OCI-LY1 (cell line): ENCODE results near the gene PNN.
"Not testable (repeated sequence)": the region's sequence is repeated elsewhere in the genome, so short reads cannot be mapped to it uniquely, and the experiment has no call there.

ENCODE experiments used
- H2AFZ ChIP-seq: fragments of 200-600 bp; sonication (generic), shearing (Covaris generic); 2 replicates; pipeline ENCODE4 v1.6.0; 2014; ENCODE audit warnings: antibody characterized with exemption, mild to moderate bottlenecking, low read length
- H3F3A ChIP-seq: fragments of 200-600 bp; sonication (generic), shearing (Covaris generic); 2 replicates; pipeline ENCODE4 v1.6.0; 2014; ENCODE audit warnings: mild to moderate bottlenecking, antibody characterized with exemption, low read length, moderate library complexity; ENCODE audit not compliant: insufficient read depth
- H3K27ac ChIP-seq: fragments of 200-600 bp; sonication (generic); 2 replicates; pipeline ENCODE4 v1.5.1; 2014; ENCODE audit warnings: low read length, mixed run types, mild to moderate bottlenecking, low read depth; ENCODE audit not compliant: poor library complexity, severe bottlenecking
- H3K27me3 ChIP-seq: fragments of 200-600 bp; sonication (generic); 2 replicates; pipeline ENCODE4 v1.6.0; 2014; ENCODE audit warnings: antibody characterized with exemption, mild to moderate bottlenecking, low read length, moderate library complexity; ENCODE audit not compliant: insufficient read depth
- H3K36me3 ChIP-seq: fragments of 200-600 bp; sonication (generic); 2 replicates; pipeline ENCODE4 v1.6.1; 2014; ENCODE audit warnings: mild to moderate bottlenecking, antibody characterized with exemption, low read length, moderate library complexity, mixed read lengths; ENCODE audit not compliant: insufficient read depth
- H3K4me1 ChIP-seq: fragments of 200-600 bp; sonication (generic); 2 replicates; pipeline ENCODE4 v1.5.1; 2014; ENCODE audit warnings: mild to moderate bottlenecking, low read length, moderate library complexity; ENCODE audit not compliant: insufficient read depth, severe bottlenecking
- H3K4me2 ChIP-seq: fragments of 200-600 bp; sonication (generic), shearing (Covaris generic); 2 replicates; pipeline ENCODE4 v1.6.1; 2014; ENCODE audit warnings: low read length
- H3K4me3 ChIP-seq: fragments of 200-600 bp; sonication (generic); 2 replicates; pipeline ENCODE4 v1.5.1; 2014; ENCODE audit warnings: low read length, low read depth, mild to moderate bottlenecking, mixed read lengths; ENCODE audit not compliant: poor library complexity, severe bottlenecking
- H3K79me2 ChIP-seq: fragments of 200-600 bp; shearing (Covaris generic); 2 replicates; pipeline ENCODE4 v1.6.1; 2016; ENCODE audit warnings: mixed run types, low read length, mixed read lengths; ENCODE audit not compliant: insufficient read depth
- H3K9ac ChIP-seq: fragments of 200-600 bp; sonication (generic), shearing (Covaris generic); 2 replicates; pipeline ENCODE4 v1.6.1; 2014; ENCODE audit warnings: mild to moderate bottlenecking, low read length, mixed read lengths
- H3K9me2 ChIP-seq: fragments of 200-600 bp; sonication (generic), shearing (Covaris generic); 2 replicates; pipeline ENCODE4 v1.6.1; 2014; ENCODE audit warnings: low read depth, mild to moderate bottlenecking, low read length, mixed read lengths
- H3K9me3 ChIP-seq: fragments of 200-600 bp; shearing (Covaris generic); 2 replicates; pipeline ENCODE4 v1.6.1; 2014; ENCODE audit warnings: low read length, mixed read lengths
- H4K20me1 ChIP-seq: fragments of 200-600 bp; sonication (generic), shearing (Covaris generic); 2 replicates; pipeline ENCODE4 v1.6.0; 2016; ENCODE audit warnings: mild to moderate bottlenecking, low read length; ENCODE audit not compliant: insufficient read depth
- EZH2 ChIP-seq: fragments of 200-600 bp; sonication (generic), shearing (Covaris generic); IDR thresholded peaks from 2 replicates; pipeline ENCODE4 v1.8.0; 2017; ENCODE audit warnings: borderline replicate concordance, mixed run types, mild to moderate bottlenecking, antibody characterized with exemption, low read length, moderate library complexity, mixed read lengths
- TF ChIP-seq, protein P1 (sequence below): fragments of 200-600 bp; sonication (generic), shearing (Covaris generic); IDR thresholded peaks from 2 replicates; pipeline ENCODE4 v1.5.1; 2017; ENCODE audit warnings: mild to moderate bottlenecking, antibody characterized with exemption, low read length, moderate library complexity, mixed read lengths

PNN gene

DNA sequence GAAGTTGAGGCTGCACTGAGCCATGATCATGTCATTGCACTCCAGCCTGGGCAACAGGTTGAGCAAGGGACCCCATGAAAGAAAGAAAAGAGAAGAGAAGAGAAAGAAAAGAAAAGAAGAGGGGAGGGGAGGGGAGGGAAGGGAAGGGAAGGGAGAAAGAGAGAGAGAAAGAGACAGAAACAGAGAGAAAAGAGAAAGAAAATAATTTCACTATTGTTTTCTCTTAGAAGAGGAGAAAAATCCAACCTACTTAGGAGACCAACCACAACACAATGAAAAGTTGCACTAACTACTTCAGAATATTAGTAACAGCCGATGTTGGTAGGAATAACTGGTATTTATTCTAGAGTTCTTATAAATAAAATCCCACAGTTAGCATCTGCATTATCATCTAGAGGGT lies 14.6 kb upstream of the PNN start:
- no peak overlapping the region for H2AFZ ChIP-seq
- no peak overlapping the region for H3K4me2 ChIP-seq
- no peak overlapping the region for H3K9ac ChIP-seq
- H3K79me2 ChIP-seq: peaks cover 4% of the 10 kb centered on the region; the same call in 1 of the 2 replicates
- H3K27ac ChIP-seq: no peak overlapping the region
- H3K9me2 ChIP-seq: no peaks in the 10 kb centered on the region
- no peaks in the 10 kb centered on the region for H3F3A ChIP-seq
- H3K4me3 ChIP-seq: no peak overlapping the region
- H3K27me3 ChIP-seq: no peaks in the 10 kb centered on the region
- H4K20me1 ChIP-seq: no peaks in the 10 kb centered on the region
- H3K9me3 ChIP-seq: no peaks in the 10 kb centered on the region
- TF ChIP-seq, protein P1, sequence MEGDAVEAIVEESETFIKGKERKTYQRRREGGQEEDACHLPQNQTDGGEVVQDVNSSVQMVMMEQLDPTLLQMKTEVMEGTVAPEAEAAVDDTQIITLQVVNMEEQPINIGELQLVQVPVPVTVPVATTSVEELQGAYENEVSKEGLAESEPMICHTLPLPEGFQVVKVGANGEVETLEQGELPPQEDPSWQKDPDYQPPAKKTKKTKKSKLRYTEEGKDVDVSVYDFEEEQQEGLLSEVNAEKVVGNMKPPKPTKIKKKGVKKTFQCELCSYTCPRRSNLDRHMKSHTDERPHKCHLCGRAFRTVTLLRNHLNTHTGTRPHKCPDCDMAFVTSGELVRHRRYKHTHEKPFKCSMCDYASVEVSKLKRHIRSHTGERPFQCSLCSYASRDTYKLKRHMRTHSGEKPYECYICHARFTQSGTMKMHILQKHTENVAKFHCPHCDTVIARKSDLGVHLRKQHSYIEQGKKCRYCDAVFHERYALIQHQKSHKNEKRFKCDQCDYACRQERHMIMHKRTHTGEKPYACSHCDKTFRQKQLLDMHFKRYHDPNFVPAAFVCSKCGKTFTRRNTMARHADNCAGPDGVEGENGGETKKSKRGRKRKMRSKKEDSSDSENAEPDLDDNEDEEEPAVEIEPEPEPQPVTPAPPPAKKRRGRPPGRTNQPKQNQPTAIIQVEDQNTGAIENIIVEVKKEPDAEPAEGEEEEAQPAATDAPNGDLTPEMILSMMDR: no peak
- TF ChIP-seq EZH2: no peak
- H3K4me1 ChIP-seq: no peaks in the 10 kb centered on the region
- peaks cover 59% of the 10 kb centered on the region for H3K36me3 ChIP-seq

DNA sequence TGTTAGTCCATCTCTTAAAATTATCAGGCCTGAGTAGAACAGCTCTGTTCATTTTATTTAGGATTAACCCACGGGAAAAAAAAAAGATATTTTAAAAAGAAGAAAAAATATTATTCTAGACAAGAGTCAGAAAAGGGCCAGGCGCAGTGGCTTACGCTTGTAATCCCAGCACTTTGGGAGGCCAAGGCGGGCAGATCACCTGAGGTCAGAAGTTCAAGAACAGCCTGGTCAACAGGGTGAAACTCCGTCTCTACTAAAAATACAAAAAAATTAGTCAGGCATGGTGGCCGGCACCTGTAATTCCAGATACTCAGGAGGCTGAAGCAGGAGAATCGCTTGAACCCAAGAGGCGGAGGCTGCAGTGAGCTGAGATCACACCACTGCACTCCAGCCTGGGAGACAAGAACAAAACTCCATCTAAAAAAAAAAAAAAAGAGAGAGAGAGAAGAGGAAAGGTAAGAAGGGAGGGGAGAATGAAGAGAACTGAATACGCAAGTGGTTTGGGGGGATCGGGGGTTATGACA lies 7.2 kb upstream of the PNN start:
- not testable (repeated sequence) for H3K27ac ChIP-seq, H3K9me3 ChIP-seq, H2AFZ ChIP-seq, H3K27me3 ChIP-seq, H4K20me1 ChIP-seq, H3F3A ChIP-seq, H3K9me2 ChIP-seq
- H3K4me3 ChIP-seq: peak overlapping the region; percentile 85
- H3K79me2 ChIP-seq: peaks cover 35% of the 10 kb centered on the region
- peak overlapping the region; percentile 88; the same call in 1 of the 2 replicates for H3K9ac ChIP-seq
- peaks cover 23% of the 10 kb centered on the region; the same call in 1 of the 2 replicates for H3K36me3 ChIP-seq
- peak overlapping the region; percentile 94 for H3K4me2 ChIP-seq
- peaks cover 47% of the 10 kb centered on the region for H3K4me1 ChIP-seq

DNA sequence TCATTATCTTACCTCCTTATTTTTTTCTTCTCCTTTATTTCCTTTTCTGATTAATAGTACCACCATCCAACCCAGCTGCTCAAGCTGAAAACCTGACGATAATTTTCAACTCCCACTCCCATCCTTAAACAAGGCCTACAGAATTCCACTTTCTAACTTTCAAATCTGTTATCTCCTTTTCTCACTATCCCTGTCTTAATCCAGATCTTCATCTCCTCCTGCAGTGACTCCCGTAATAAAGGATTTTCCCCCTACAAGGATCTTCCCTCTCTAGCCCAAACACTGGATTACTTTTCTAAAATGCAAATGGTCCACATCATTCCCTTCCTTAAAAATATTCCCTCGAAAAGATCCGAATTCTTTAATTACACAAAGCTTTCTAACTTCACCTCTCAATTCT lies 6.5 kb upstream of the PNN start:
- no peaks in the 10 kb centered on the region for H4K20me1 ChIP-seq

More for the DNA sequence above, 6.5 kb upstream of the PNN start:
- peak overlapping the region; percentile 85 for H3K4me3 ChIP-seq
- H3K9ac ChIP-seq: peak overlapping the region; percentile 88
- no peaks in the 10 kb centered on the region for H3K9me2 ChIP-seq
- peak overlapping the region; percentile 94 for H3K4me2 ChIP-seq
- H3K4me1 ChIP-seq: peaks cover 54% of the 10 kb centered on the region
- no peaks in the 10 kb centered on the region for H3K27me3 ChIP-seq
- H3K79me2 ChIP-seq: peaks cover 33% of the 10 kb centered on the region
- peaks cover 6% of the 10 kb centered on the region; the same call in 1 of the 2 replicates for H3F3A ChIP-seq
- no peaks in the 10 kb centered on the region for H3K9me3 ChIP-seq
- H3K27ac ChIP-seq: no peak overlapping the region
- TF ChIP-seq, protein P1: no peak
- TF ChIP-seq EZH2: no peak
- H3K36me3 ChIP-seq: peaks cover 17% of the 10 kb centered on the region; the same call in 1 of the 2 replicates
- no peak overlapping the region for H2AFZ ChIP-seq
